Calu3 (cell line): ENCODE data around the gene PRSS38. TPM values are rescaled to one million over a fixed set of nuclear protein-coding genes. Genes with fewer than 3 reads are reported as not detected.

ENCODE experiments used
- BruUV-seq: library from RNA; stranded (reverse); fragments of 400-500 nt; replicated peaks from 2 replicates; lab custom pipeline; 2021; lab: Mats Ljungman, UMichigan
- CTCF ChIA-PET: fragments of 300-600 bp; sonication (Branson Sonifier 250); formaldehyde crosslinking; loops from one replicate; lab custom pipeline; 2022; ENCODE audit warnings: antibody characterized with exemption; lab: Charles Lee
- DNase-seq: peaks from one replicate; pipeline ENCODE4 v3.0.0; 2022
- H3K27ac Mint-ChIP-seq: one replicate; pipeline ENCODE4 v1.8.0; 2022; ENCODE audit warnings: mixed read lengths; ENCODE audit not compliant: unreplicated experiment
- H3K27me3 Mint-ChIP-seq: one replicate; pipeline ENCODE4 v1.8.0; 2022; ENCODE audit warnings: mixed read lengths; ENCODE audit not compliant: unreplicated experiment
- H3K36me3 Mint-ChIP-seq: one replicate; pipeline ENCODE4 v1.8.0; 2022; ENCODE audit warnings: mild to moderate bottlenecking, moderate library complexity, mixed read lengths; ENCODE audit not compliant: insufficient read depth, unreplicated experiment
- H3K4me1 Mint-ChIP-seq: one replicate; pipeline ENCODE4 v1.8.0; 2022; ENCODE audit warnings: mild to moderate bottlenecking, low read depth, mixed read lengths; ENCODE audit not compliant: unreplicated experiment
- H3K4me3 Mint-ChIP-seq: one replicate; pipeline ENCODE4 v1.8.0; 2022; ENCODE audit warnings: mild to moderate bottlenecking, low read depth, moderate library complexity, mixed read lengths; ENCODE audit not compliant: unreplicated experiment
- H3K9me3 Mint-ChIP-seq: one replicate; pipeline ENCODE4 v1.8.0; 2022; ENCODE audit warnings: low read depth, mixed read lengths; ENCODE audit not compliant: unreplicated experiment
- CTCF ChIP-seq: fragments of 200-600 bp; IDR thresholded peaks from one replicate; pipeline ENCODE4 v1.8.0; 2022; ENCODE audit warnings: antibody characterized with exemption; ENCODE audit not compliant: unreplicated experiment
- intact Hi-C: fragments of 100-400 bp; cut with micrococcal nuclease; formaldehyde crosslinking; loops from one replicate; pipeline ENCODE4 v1.10.0; 2022; ENCODE audit not compliant: unreplicated experiment
- total RNA-seq: library from RNA; stranded (reverse); gene quantifications from 2 replicates; pipeline ENCODE4 v1.2.3, GENCODE V29; 2022

The PRSS38 gene
- total RNA-seq, 1 experiment from 2014 or later: not detected

GRCh38 chr1:227793948-227794816, 21.3 kb upstream of the PRSS38 start:
- H3K4me1 Mint-ChIP-seq: no peaks in the 10 kb centered on the region
- H3K27ac Mint-ChIP-seq: no peak overlapping the region
- no peak for DNase-seq
- no TSS peak for BruUV-seq
- peaks cover 38% of the 10 kb centered on the region for H3K27me3 Mint-ChIP-seq
- no peak overlapping the region for H3K4me3 Mint-ChIP-seq
- TF ChIP-seq CTCF: no peak
- CTCF ChIA-PET: interaction anchor here (0.9 kb wide), 1 partner anchor 154 kb away, joined by 3 read pairs; no protein-coding TSS in a partner anchor
- intact Hi-C loops: no loop called here
- H3K9me3 Mint-ChIP-seq: no peaks in the 10 kb centered on the region
- no peaks in the 10 kb centered on the region for H3K36me3 Mint-ChIP-seq

DNA sequence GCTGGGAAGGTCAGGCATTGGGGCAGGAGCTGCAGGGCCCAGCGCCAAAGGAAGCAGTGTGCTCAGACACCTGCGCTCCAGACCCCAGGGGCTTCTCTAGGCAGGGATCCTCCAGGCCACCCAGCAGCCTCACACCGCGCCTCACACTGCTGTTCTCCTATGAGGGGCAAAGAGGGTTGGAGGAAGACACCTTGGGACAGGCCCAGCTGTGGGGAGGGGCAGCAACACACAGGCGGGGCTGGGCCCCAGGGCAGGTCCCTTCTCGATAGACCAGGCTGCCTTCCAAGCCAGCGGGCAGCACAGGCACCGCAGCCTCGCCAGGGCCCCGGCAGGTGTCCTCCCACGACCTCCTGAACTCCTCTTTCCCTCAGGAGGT, 20.7 kb upstream of the PRSS38 start:
- peaks cover 45% of the 10 kb centered on the region for H3K27me3 Mint-ChIP-seq
- intact Hi-C loops: no loop called here
- no peak overlapping the region for H3K4me3 Mint-ChIP-seq
- no peaks in the 10 kb centered on the region for H3K36me3 Mint-ChIP-seq
- H3K27ac Mint-ChIP-seq: no peak overlapping the region
- no peaks in the 10 kb centered on the region for H3K9me3 Mint-ChIP-seq
- BruUV-seq: no TSS peak
- no peak for DNase-seq
- TF ChIP-seq CTCF: no peak
- CTCF ChIA-PET: interaction anchor here (0.7 kb wide), 3 partner anchors 25 to 721 kb away, joined by 3 to 8 read pairs (median 7); no protein-coding TSS in a partner anchor
- no peaks in the 10 kb centered on the region for H3K4me1 Mint-ChIP-seq

DNA sequence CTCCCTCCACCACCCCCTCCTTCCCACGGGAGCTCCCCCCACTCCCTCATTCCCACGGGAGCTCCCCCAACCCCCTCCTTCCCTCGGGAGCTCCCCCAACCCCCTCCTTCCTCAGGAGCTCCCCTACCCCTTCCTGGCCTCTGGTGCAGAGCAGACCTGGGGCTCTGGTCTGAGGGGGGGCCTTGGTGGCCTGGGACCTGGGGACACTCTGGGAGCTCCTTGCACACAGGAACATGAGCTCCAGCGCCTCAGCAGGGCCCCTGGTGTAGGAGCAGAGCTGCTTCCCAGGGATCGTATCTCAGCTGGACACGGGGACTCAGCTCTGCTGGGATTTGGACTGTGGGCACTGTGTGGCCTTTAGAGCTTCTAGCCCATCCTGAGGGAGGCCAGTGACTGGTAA, 19.7 kb upstream of the PRSS38 start:
- no peaks in the 10 kb centered on the region for H3K4me1 Mint-ChIP-seq
- CTCF ChIA-PET: interaction anchor here (0.5 to 0.7 kb wide), 5 partner anchors 30 to 253 kb away, joined by 3 to 8 read pairs (median 3); no protein-coding TSS in a partner anchor
- intact Hi-C loops: no loop called here
- H3K27ac Mint-ChIP-seq: no peak overlapping the region
- H3K27me3 Mint-ChIP-seq: peaks cover 46% of the 10 kb centered on the region
- no peaks in the 10 kb centered on the region for H3K9me3 Mint-ChIP-seq
- TF ChIP-seq CTCF: no peak
- H3K36me3 Mint-ChIP-seq: no peaks in the 10 kb centered on the region
- BruUV-seq: no TSS peak
- no peak for DNase-seq
- H3K4me3 Mint-ChIP-seq: no peak overlapping the region

GRCh38 chr1:227796359-227796915, 19.0 kb upstream of the PRSS38 start:
- DNase-seq: no peak
- H3K4me1 Mint-ChIP-seq: no peaks in the 10 kb centered on the region
- no TSS peak for BruUV-seq
- no peak for TF ChIP-seq CTCF
- intact Hi-C loops: no loop called here
- no peak overlapping the region for H3K4me3 Mint-ChIP-seq
- peaks cover 46% of the 10 kb centered on the region for H3K27me3 Mint-ChIP-seq
- no peak overlapping the region for H3K27ac Mint-ChIP-seq
- H3K36me3 Mint-ChIP-seq: no peaks in the 10 kb centered on the region
- no peaks in the 10 kb centered on the region for H3K9me3 Mint-ChIP-seq
- CTCF ChIA-PET: interaction anchor here (0.5 kb wide), 1 partner anchor 66 kb away, joined by 3 read pairs; no protein-coding TSS in a partner anchor
